HG03097 (cell line): ENCODE results near the gene PHKA1.
"Not testable (repeated sequence)": the region's sequence is repeated elsewhere in the genome, so short reads cannot be mapped to it uniquely, and the experiment has no call there.

Experiments
- ATAC-seq: cut with Tn5 transposase; IDR thresholded peaks from one replicate; pipeline ENCODE4 v1.9.1; 2021; ENCODE audit not compliant: unreplicated experiment, low FRiP score

The PHKA1 gene

DNA sequence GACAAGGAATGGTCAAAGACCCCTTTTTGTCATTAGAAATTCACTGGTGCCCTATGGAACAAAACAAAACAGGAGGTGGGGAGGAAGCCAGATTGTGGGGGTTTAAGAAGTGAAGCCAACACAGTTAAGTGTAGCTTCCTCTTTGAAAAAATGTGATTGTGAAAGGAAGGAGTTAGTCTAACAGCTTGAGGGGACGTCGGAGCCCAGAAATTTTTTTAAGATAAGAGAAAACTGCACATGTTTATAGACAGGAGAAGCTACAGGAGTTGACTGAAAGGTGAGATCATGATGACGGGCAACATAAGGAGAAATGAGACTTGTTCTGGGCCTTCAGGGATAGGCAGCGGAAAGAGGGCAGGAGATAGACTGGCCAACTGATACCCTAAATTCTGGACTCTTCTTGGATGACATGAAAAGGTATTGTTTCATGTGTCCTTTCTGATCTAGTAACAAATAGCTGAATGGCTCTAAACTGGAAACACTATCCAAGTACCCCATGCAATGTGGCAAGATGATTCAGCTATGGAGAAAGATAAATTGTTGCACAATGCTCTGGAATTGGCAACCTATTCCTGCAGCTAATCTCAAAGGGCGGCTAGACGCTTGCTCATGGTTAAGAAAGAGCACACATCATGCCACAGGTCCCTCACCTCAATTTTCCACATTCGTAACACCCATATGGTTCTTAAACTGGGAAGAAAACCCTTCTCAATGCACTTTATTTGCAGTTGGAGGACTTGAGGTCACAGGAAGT, 137.8 kb downstream of the PHKA1 start:
- no peak for ATAC-seq

DNA sequence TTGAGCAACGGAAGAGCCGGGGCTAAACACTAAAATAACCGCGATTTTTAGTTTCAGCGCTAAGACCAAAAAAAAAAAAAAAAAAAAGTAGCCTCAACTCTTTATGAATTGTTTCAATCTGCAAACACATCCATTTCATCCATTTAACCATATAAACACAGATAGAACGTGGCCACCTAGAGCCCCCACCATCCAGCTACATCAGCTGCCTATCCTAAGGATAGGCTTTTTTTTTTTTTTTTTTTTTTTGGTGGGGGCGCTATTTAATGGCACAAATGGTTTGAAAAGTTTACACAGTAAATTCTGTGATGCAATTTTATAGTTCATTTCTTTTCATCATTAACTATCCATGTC, 141.0 kb downstream of the PHKA1 start:
- ATAC-seq = no peak

DNA sequence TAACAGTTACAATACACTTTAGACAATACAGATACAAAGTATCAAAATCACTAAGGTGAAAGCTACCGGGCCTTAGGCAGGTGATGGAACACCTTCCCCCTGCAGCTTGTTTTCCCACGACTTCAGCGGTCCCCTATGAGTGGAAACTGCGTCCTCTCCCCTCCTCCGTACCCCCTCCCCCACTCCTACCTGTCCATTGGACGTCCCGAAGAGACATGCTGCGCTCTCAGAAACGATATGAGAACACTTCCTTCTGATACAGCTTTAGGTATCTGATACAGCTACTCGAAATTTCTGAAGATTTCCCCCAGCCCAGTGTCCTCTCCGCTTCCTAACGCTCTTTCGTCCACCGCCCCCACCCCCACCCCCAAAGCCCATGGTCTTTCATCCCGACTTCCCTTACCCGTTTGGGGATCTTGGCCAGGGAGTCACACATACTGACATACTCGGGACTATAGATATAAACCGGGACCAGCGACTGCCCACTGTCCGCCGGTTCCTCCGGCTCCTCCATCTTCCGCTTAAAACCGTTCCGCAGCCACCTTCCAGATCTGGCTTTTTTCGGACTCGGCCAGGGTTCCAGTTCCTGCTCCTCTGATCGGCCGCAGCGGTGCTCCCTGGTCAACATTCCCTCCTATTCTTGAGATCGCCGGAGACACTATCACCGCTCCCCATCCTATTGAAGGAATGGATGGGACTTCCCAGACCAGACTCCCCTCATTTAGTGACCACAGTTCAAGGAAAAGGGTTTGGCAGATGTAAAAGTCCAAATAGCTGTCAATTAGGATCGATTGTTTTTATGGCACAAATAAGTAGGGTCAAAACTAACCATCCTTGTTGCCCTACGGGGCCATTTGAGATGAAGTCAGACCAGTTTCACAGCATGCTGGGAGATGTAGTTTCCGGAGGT, 141.6 kb downstream of the PHKA1 start, which contains the start of gene HDAC8:
HDAC8 (minus strand) TSS at position 596 of the 910 bp plus-strand sequence; CDS start at position 514, 82 bp downstream.
- peak; percentile 79 for ATAC-seq

DNA sequence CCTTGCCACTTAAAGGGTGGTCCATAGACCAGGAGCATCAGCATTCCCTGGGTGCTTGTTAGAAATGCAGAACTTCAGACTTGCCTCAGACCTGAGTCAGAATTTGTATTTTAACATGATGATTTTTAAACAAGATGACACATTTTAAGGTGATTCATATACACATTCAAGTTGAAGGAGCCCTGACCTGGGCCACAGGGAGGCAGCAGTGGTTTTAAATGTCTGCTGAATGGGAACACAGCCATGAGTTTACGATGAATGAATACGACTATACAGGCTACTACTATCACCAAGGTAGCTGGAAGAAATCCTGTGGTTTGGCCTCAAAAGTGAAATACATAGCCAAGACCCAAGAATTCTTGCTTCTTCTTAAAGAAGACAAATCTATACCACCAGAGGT, 144.3 kb downstream of the PHKA1 start:
- no peak for ATAC-seq

DNA sequence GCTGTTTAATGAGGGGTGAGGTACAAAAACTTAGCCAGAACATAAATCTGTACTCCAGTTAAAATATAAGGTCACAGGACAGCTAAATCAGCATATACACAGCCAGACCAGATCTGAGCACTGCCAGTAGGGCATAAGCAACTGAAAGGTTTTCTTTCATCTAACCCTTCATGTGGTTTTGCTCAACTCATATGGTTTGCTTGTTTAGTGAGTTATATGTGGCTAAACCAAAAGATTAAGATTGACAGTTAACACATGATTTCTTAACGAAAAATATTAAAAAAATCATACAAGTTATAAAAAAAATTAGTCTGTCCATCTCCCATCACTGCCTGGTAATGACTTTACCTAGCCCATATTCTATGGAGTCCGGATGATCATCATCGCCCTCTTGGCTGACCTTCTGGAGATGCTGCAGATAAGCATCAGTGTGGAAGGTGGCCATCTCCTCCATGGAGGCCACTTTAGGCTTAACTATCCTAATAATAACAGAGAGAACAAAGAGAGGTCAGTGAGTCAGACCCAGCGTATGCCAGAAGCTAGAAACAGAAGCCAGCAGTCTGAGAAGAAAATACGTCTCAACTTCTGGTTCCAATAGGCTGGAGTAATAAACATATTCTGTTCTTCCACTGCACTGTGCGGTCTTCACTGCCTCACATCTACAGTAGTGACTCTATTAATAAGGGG, 145.6 kb downstream of the PHKA1 start:
- ATAC-seq = no peak

DNA sequence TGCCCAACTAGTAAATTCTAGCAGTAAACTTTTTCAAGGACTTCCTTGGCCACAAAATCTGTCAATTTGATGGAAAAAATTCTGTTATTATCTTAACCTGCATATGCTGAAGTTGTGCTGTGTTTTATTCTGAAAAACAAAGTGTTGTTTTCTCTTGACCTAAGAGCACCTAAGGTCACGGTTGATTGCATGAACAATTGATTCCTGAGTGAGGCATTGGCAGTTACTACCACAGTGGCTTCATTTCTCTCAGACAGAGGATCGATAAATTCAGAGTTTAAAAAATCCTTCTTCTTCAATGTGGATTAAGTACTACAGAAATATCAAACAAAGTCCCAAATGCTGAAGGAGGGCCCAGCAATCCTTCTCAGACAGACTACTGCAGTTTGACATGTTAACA, 147.7 kb downstream of the PHKA1 start:
- ATAC-seq = no peak

DNA sequence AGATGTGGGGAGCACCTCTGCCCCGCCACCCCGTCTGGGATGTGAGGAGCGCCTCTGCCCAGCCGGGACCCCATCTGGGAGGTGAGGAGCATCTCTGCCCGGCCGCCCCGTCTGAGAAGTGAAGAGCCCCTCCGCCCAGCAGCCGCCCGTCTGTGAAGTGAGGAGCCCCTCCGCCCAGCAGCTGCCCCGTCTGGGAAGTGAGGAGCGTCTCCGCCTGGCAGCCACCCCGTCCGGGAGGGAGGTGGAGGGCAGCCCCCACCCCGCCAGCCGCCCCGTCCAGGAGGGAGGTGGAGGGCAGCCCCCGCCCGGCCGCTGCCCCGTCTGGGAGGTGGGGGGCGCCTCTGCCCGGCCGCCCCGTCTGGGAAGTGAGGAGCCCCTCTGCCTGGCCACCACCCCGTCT, 154.5 kb downstream of the PHKA1 start:
- not testable (repeated sequence) for ATAC-seq

DNA sequence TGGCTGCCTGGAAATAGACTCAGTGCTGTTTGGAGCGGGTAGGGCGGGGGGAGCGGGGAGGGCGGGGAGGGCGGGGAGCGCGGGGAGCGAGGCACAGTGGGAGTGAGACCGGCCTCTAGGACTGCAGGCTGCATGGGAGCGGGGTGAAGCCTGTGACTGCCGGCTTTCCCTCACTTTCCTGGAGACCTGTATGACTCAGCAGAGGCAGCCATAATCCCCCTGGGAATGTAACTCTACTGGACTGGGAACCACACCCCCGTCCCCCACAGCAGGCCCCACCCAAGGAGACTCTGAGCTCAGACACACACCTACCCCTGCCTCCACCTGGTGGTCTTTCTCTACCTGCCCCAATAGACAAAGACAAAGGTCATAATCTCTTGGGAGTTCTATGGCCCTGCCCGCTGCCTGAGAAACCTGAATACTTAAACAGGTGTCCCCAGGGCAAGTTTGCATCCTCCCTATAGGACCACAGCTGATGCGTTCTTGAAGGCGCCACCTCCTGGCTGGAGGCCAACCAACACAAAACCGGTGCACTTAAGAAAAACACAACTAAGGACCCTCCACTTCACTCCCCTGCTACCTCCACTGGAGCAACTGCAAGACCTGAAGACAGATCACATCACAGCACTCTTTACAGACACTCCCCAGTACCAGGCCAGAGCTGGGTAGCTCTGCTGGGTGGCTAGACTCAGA, 159.5 kb downstream of the PHKA1 start:
- no peak for ATAC-seq

DNA sequence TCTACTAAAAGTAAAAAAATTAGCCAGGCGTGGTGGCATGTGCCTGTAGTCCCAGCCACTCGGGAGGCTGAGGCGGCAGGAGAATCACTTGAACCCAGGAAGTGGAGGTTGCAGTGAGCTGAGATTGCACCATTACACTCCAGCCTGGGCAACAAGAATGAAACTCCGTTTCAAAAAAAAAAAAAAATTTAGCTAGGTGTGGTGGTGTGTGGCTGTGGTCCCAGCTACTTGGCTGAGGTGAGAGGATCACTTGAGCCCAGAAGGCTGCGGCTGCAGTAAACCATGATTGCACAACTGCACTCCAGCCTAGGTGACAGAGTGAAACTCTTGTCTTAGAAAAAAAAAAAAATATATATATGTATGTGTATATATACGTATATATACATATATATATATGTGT, 161.7 kb downstream of the PHKA1 start:
- not testable (repeated sequence) for ATAC-seq

DNA sequence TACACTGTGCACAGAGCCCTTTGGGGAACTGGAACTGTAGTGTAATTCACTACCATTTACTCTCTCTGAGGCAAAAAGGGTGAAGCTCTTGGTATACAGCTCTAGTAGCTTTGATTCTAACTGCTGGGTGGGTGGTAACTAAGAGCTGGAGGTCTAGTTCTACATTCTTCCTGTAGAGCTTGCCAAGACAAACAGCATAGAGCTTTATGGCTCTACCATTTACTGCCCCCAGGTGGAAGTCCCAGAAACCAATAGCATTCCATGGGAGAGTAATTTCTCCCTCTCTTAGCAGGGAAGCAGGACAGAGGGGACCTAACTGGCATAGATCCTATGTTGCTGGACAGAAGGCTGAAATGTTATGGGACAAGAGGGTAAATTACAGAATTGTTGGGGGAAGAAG, 168.1 kb downstream of the PHKA1 start:
- ATAC-seq = no peak

DNA sequence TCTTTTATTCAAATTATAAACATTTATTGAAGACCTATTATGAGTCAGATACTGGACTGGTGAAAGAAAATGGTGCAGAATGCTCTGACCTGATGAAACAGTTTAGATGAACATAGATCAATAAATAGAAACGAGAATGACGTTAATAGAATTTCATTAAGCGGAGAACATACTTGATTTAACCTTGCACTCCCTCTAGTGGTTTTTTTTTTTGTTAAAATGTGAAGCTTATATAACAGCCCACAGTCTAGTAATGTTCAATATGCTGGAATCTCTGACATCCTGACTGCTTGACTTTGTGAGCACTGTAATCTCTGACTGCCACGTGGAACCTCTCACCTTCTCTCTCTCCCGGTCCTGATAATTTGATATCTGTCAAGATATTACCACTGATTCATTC, 173.8 kb downstream of the PHKA1 start:
- no peak for ATAC-seq

DNA sequence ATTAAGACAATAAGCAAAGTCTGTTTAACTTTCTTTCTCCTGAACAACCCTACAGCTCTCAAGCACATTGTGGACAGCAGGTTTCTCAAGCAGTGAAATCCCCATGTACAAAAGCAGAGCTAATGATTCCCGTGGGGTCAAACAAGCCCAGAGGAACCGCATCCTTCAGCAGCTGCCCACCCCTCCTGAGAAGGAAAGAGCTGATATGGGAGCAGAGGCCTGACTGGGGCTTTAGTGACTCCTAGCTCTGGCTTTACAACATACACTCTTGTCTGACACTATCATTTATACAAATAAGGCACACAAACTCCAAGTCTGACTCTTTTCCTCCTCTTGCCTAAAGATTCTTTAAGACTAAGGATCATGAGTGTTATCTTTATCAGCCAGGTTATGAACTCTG, 174.3 kb downstream of the PHKA1 start:
- no peak for ATAC-seq

DNA sequence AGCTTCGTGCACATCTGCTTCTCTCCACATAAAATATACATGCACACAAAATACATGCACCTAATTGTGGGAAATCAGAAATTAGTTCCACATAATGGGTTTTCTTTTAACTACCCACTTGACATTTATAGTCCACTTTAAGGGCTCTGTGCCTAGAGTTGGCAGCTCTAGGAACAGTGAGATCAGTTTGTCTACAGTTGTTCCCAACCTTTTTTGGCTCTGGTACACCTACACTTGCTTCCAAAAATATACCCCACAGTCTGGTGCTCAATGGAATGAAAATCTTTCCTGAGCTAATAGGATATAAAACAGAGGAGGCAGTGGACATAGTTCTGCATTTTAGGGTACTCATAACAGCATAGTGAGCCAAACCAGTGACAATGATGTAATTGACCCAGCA, 177.6 kb downstream of the PHKA1 start:
- ATAC-seq = no peak

DNA sequence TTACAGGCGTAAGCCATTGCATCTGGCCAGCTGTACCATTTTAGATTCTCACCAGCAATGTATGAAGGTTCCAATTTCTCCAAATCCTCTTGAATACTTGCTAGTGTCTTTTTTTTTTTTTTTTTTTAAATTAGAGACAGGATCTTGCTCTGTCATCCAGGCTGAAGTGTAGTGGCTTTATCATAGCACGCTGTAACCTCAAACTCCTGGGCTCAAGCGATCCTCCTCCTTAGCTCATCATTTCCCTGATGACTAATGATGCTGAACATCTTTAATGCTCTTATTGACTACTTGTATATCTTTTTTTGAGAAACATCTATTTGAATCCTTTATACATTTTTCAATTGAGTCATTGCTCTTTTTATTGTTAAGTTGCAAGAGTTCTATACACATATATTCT, 181.7 kb downstream of the PHKA1 start:
- ATAC-seq = no peak
